Measurements from ENCODE around the gene FAM20A.
"Not testable (repeated sequence)": the region's sequence is repeated elsewhere in the genome, so short reads cannot be mapped to it uniquely, and the experiment has no call there.

Gene FAM20A

DNA sequence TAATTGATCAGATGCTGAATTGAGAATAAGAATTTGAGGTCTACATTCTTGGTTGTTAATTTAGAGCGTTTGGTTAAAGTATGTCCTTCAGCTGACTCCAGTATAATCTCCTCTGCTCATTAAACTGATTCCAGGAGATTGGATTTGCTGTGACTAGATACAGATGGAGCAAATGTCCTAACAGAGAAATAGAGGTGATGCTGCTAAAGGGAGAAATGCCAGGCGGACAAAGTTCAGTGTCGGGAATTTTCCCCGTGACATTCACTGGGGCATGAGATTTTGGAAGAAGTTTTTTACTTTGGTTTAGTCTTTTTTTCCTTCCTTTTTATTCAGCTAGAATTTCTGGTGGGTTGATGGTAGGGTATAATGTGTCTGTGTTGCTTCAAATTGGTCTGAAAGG, 69.9 kb downstream of the FAM20A start:
- no peak for DNase-seq (ENCODE audit: low read depth)
- no peak overlapping the region for H3K4me3 ChIP-seq (ENCODE audit: low read length)
- TF ChIP-seq, protein P1, sequence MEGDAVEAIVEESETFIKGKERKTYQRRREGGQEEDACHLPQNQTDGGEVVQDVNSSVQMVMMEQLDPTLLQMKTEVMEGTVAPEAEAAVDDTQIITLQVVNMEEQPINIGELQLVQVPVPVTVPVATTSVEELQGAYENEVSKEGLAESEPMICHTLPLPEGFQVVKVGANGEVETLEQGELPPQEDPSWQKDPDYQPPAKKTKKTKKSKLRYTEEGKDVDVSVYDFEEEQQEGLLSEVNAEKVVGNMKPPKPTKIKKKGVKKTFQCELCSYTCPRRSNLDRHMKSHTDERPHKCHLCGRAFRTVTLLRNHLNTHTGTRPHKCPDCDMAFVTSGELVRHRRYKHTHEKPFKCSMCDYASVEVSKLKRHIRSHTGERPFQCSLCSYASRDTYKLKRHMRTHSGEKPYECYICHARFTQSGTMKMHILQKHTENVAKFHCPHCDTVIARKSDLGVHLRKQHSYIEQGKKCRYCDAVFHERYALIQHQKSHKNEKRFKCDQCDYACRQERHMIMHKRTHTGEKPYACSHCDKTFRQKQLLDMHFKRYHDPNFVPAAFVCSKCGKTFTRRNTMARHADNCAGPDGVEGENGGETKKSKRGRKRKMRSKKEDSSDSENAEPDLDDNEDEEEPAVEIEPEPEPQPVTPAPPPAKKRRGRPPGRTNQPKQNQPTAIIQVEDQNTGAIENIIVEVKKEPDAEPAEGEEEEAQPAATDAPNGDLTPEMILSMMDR (IDR thresholded peaks at IDR 0.05; ENCODE audit: insufficient read depth, low read depth, low read length, missing control alignments): no peak

GRCh38 chr17:68527314-68527713, 73.9 kb downstream of the FAM20A start:
- DNase-seq (ENCODE audit: low read depth): no peak
- no peak overlapping the region for H3K4me3 ChIP-seq (ENCODE audit: low read length)
- TF ChIP-seq, protein P1 (IDR thresholded peaks at IDR 0.05; ENCODE audit: insufficient read depth, low read depth, low read length, missing control alignments): no peak

GRCh38 chr17:68526548-68526947, 74.6 kb downstream of the FAM20A start:
- DNase-seq (ENCODE audit: low read depth): no peak
- TF ChIP-seq, protein P1 (IDR thresholded peaks at IDR 0.05; ENCODE audit: insufficient read depth, low read depth, low read length, missing control alignments): no peak
- no peak overlapping the region for H3K4me3 ChIP-seq (ENCODE audit: low read length)

DNA sequence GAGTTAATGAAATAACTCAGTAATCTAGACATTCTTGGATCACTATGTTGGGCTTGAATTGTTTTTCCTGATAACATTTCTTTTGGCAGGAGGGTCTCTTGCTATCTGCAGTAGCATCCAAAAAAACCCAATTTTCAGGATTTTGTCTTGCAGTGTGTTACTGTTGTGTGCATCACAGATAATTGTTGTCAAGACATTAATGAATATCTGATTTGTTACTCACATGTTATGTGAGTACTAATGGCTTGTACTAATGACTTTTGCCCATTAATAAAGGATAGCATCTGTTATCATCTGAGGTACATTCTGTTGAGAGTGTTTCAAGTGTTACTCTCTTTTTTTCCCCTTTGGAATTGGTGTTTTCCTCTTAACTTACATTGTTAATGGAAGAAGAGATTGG, 78.9 kb downstream of the FAM20A start:
- H3K4me3 ChIP-seq (ENCODE audit: low read length): no peak overlapping the region
- no peak for DNase-seq (ENCODE audit: low read depth)
- TF ChIP-seq, protein P1 (IDR thresholded peaks at IDR 0.05; ENCODE audit: insufficient read depth, low read depth, low read length, missing control alignments): no peak

GRCh38 chr17:68519911-68520310, 81.3 kb downstream of the FAM20A start:
- H3K4me3 ChIP-seq (ENCODE audit: low read length): no peak overlapping the region
- TF ChIP-seq, protein P1 (IDR thresholded peaks at IDR 0.05; ENCODE audit: insufficient read depth, low read depth, low read length, missing control alignments): no peak
- no peak for DNase-seq (ENCODE audit: low read depth)

- not testable (repeated sequence) for DNase-seq (ENCODE audit: low read depth); H3K4me3 ChIP-seq (ENCODE audit: low read length)
Measured at GRCh38 chr17:68519051-68519450, 82.1 kb downstream of the FAM20A start.

DNA sequence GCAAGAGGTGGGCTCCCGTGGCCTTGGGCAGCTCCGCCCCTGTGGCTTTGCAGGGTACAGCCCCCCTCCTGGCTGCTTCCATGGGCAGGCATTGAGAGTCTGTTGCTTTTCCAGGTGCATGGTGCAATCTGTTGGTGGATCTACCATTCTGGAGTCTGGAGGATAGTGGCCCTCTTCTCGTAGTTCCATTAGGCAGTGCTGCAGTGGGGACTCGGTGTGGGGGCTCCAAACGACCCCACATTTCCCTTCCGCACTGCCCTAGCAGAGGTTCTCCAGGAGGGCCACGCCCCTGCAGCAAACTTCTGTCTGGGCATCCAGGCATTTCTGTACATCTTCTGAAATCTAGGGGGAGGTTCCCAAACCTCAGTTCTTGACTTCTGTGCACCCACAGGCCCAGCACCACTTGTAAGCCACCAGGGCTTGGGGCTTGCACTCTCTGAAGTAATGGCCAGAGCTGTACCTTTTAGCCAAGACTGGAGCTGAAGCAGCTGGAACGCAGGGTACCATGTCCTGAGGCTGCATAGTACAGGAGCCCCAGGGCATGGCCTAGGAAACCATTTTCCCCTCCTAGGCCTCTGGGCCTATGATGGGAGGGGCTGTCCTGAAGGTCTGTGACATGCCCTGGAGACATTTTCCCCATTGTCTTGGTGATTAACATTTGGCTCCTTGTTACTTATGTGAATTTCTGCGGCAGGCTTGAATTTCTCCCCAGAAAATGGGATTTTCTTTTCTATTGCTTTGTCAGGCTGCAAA, 82.9 kb downstream of the FAM20A start:
- no peak overlapping the region for H3K4me3 ChIP-seq (ENCODE audit: low read length)
- DNase-seq (ENCODE audit: low read depth): no peak
- TF ChIP-seq, protein P1 (IDR thresholded peaks at IDR 0.05; ENCODE audit: insufficient read depth, low read depth, low read length, missing control alignments): no peak

DNA sequence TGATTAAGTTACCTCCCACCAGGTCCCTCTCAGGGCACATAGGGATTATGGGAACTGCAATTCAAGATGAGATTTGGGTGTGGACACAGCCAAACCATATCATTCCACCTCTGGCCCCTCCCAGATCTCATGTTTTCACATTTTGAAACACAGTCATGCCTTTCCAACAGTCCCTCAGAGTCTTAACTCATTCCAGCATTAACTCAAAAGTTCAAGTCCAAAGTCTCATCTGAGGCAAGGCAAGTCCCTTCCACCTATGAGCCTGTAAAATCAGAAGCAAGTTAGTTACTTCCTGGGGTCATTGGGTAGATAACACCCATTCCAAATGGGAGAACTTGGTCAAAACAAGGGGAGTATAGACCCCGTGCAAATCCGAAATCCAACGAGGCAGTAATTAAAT, 83.6 kb downstream of the FAM20A start:
- not testable (repeated sequence) for H3K4me3 ChIP-seq (ENCODE audit: low read length); DNase-seq (ENCODE audit: low read depth)
